Endometrial microvascular endothelial cells (primary cell): Measurements from ENCODE around the gene CCL22. TPM values are rescaled to one million over a fixed set of nuclear protein-coding genes. Genes with fewer than 3 reads are reported as not detected.
"Not testable (repeated sequence)": the region's sequence is repeated elsewhere in the genome, so short reads cannot be mapped to it uniquely, and the experiment has no call there.

Experiments used
- in situ Hi-C: cut with HindIII; loops from 2 replicates; pipeline ENCODE4 v1.10.0; 2017; ENCODE audit warnings: low sequenced_read_pairs, low pct_unique_long_range_greater_than_20kb; ENCODE audit errors: inconsistent ontology term
- total RNA-seq: library from RNA; depleted of rRNA; stranded (reverse); fragments of >200 nt; gene quantifications from one replicate; pipeline ENCODE4 v1.2.3, GENCODE V29; 2015; ENCODE audit errors: inconsistent ontology term

Gene CCL22
- not detected for total RNA-seq

GRCh38 chr16:57358527-57359095 lies at the start of gene CCL22:
Gene CCL22 (plus strand): TSS chr16:57358783. CDS start chr16:57358817, 34 bp downstream.
- in situ Hi-C loops, result no loop called here

DNA sequence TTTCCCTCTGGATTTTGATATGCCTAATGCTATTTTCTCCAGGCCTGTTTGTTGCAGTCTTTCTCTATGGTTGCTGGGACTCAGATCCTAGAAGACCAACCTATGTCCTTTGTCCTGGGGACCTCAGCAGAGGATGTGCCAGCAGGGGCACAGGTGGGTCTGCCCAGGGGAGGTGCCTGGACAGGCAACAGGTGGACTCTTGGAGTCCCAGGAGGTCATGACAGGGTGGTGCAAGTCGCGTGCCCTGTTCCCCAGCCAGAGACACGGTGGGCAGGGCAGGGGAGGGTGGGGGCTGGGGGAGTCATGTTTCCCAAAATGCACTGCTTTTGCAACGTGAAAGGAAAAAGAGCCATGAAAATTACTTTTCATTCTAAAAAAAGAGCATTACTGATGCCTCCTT lies 47.8 kb upstream of the CCL22 start:
- in situ Hi-C loops, result no loop called here

- in situ Hi-C loops, result no loop called here
Observed at GRCh38 chr16:57313509-57313908, 45.1 kb upstream of the CCL22 start.

GRCh38 chr16:57314161-57314785 lies 44.3 kb upstream of the CCL22 start:
- in situ Hi-C loops, result no loop called here

- in situ Hi-C loops, result no loop called here
Observed at GRCh38 chr16:57315416-57315815, 43.2 kb upstream of the CCL22 start.

DNA sequence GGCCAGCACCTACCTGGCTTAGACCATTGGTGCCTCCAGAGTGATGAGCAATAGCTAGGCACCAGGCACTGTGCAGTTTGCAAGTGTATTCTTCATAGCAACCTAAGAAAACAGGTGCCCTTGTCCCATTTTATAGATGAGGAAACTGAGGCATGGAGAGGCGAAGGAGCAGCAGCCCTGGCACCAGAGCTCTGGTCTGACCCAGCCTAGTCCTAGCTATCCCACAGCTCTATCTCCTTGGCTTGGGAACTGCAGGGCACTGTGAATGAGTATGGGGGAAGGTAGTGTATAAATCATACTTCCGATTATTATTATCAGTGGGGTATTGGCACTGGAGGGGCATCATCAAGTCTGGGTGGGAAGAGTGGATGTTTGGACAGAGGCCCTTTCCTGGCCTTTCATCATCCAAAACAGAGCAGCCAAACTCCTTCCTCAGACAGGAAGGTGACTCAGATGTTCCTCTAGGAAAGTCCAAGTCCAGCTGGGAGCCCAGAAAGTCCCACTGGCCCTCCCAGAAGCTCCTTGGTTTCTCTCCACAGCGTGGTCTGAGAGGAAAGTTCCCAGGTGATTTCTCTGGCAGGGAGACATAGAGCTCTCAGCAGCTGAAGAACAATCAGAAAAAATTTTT lies 42.1 kb upstream of the CCL22 start:
- in situ Hi-C loops, result no loop called here

GRCh38 chr16:57318240-57318970 lies 40.2 kb upstream of the CCL22 start:
- in situ Hi-C loops, result no loop called here

GRCh38 chr16:57319646-57320045 lies 38.9 kb upstream of the CCL22 start:
- in situ Hi-C loops, result no loop called here

DNA sequence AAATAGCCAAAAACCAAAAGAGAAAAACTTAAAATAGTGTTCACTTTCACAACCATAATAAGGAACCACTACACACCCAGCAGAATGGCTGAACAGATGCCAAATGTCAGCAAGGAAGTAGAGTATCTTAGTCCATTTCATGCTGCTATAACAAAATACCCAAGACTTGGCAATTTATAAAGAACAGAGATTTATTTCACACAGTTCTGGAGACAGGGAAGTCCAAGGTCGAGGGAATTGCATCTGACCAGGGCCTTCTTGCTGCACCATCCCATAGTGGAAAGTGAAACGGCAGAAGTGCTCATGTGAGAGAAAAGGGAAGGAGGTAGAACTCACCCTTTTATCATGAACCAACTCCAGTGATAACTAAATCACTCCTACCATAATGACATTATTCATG lies 33.8 kb upstream of the CCL22 start:
- in situ Hi-C loops, result no loop called here

- in situ Hi-C loops, result no loop called here
Observed at GRCh38 chr16:57325458-57325857, 33.1 kb upstream of the CCL22 start.

- in situ Hi-C loops, result no loop called here
Observed at GRCh38 chr16:57329718-57330327, 28.8 kb upstream of the CCL22 start.

DNA sequence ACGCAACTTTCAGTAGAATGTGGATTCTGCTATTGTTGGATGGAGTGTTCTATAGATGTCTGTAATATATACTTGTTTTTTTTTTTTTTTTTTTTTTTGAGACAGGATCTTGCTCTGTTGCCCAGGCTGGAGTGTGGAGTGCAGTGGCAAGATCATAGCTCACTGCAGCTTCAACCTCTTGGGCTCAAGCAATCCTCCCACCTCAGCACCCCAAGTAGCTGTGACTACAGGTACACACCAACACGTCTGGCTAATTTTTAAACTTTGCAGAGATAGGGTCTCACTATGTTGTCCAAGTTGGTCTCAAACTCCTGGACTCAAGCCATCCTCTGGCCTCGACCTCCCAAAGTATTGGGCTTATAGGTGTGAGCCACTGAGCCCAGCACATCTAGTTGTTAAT lies 27.2 kb upstream of the CCL22 start:
- in situ Hi-C loops, result no loop called here

DNA sequence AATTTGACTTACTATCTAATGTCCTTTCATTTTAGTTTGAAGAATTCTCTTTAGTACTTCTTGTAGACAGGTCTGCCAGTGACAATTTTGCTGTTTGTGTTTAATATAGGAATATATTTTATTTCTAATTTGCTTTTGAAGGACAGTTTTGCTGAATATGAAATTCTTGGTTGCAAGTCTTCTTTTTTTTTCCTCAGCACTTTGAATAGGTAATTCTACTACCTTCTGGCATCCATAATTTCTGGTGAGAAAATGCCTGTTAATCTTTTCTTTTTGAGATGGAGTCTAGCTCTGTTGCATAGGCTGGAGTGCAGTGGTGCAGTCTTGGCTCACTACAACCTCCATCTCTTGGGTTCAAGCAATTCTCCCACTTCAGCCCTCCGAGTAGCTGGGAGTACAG lies 25.2 kb upstream of the CCL22 start:
- in situ Hi-C loops, result no loop called here

- in situ Hi-C loops, result no loop called here
Observed at GRCh38 chr16:57335366-57335765, 23.2 kb upstream of the CCL22 start.

GRCh38 chr16:57341062-57341440 lies 17.5 kb upstream of the CCL22 start:
- in situ Hi-C loops, result no loop called here

GRCh38 chr16:57341441-57342303 lies 16.9 kb upstream of the CCL22 start:
- in situ Hi-C loops, result no loop called here

DNA sequence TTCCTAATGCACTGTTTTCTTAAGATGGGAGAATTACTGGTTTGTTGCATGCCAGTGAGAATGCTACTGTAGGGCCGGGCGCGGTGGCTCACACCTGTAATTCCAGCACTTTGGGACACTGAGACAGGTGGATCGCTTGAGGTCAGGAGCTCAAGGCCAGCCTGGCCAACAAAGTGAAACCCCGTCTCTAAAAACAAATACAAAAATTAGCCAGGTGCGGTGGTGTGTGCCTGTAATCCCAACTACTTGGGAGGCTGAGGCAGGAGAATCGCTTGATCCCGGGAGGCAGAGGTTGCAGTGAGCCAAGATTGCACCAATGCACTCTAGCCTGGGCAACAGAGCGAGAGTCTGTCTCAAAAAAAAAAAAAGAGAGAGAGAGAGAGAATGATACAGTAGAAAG lies 16.0 kb upstream of the CCL22 start:
- in situ Hi-C loops, result not testable (repeated sequence)

GRCh38 chr16:57343221-57343620 lies 15.4 kb upstream of the CCL22 start:
- in situ Hi-C loops, result no loop called here

DNA sequence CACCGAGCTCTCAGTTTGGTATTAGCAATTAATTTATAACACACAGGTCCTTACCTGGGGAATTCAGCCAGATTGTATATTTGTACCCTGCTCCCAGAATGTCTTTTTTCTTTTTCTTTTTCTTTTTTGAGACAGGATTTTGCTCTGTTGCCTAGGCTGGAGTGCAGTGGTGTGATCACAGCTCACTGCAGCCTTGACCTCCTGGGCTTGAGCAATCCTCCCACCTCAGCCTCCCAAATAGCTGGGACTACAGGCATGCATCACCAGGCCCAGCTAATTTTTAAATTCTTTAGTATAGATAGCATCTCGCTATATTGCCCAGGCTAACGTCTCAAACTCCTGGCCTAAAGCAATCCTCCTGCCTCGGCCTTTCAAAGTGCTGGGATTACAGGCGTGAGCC lies 14.5 kb upstream of the CCL22 start:
- in situ Hi-C loops, result not testable (repeated sequence)
